Measurements from ENCODE around the gene SEMA4B.
"Not testable (repeated sequence)": the region's sequence is repeated elsewhere in the genome, so short reads cannot be mapped to it uniquely, and the experiment has no call there.

SEMA4B gene

DNA sequence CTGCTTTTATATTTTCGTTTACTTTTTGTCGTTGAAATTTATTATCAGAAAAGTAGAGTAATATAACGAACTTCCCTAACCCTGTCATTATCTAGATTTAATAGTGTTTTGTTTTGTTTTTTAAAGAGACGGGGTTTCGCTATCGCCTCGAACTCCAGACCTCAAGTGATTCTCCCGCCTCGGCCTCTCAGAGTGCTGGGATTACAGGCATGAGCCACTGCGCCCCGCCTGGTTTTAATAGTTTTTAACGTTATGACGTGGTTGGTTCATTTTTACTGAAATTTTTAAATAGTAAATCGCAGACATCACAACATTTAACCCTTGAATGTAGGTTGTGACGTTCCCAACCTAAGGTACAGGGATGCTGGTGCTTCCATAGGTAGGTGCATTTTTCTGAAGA lies 65.4 kb downstream of the SEMA4B start:
- H3K27me3 ChIP-seq (ENCODE audit: control insufficient read depth in 1 of 2, insufficient read depth in 2 of 2, low read length in 2 of 2), result no peaks in the 10 kb centered on the region
- peaks cover 8 to 14% of the 10 kb centered on the region in 2 donors for H3K36me3 ChIP-seq (ENCODE audit: control insufficient read depth in 2 of 2, insufficient read depth in 2 of 2, low read length in 2 of 2)
- H3K4me1 ChIP-seq (ENCODE audit: control insufficient read depth, insufficient read depth, low read length), result peaks cover 30% of the 10 kb centered on the region
- peak overlapping the region; percentile 92 to 95 for H3K4me3 ChIP-seq (ENCODE audit: low read length in 2 of 2)
- H3K27ac ChIP-seq (ENCODE audit: low read length), result peak overlapping the region; percentile 95
- no peaks in the 10 kb centered on the region for H3K9me3 ChIP-seq (ENCODE audit: control insufficient read depth in 2 of 2, low read length in 2 of 2)
- peak overlapping the region; percentile 94 to 97 for H3K9ac ChIP-seq (ENCODE audit: low read length in 2 of 2)

DNA sequence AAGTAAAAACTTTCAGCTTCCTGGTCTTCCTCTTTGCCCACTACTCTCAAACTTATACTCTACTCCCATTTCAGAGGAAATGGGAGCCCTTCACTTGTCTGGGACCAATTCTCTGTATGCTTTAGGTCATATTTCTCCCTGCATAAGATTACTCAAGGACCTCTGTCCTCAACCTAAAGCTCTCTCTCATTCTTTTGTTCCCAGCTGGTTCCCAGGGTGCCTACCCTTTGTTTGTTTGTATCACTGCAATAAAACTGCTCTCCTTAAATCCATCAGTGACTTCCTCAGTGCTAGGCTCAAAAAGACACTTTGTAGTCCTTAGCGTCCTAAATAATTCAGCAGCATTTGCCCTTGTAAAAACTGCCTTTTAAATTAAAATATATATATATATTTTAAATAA lies 67.3 kb downstream of the SEMA4B start:
- Histone ChIP-seq H3K27ac (ENCODE audit: low read length) (no peak overlapping the region), H3K27me3 (ENCODE audit: control insufficient read depth in 1 of 2, insufficient read depth in 2 of 2, low read length in 2 of 2) (no peaks in the 10 kb centered on the region), H3K36me3 (ENCODE audit: control insufficient read depth in 2 of 2, insufficient read depth in 2 of 2, low read length in 2 of 2) (peaks cover 18 to 26% of the 10 kb centered on the region in 2 donors), H3K9ac (ENCODE audit: low read length in 2 of 2) (no peak overlapping the region), H3K4me3 (ENCODE audit: low read length in 2 of 2) (no peak overlapping the region), H3K9me3 (ENCODE audit: control insufficient read depth in 2 of 2, low read length in 2 of 2) (no peaks in the 10 kb centered on the region), H3K4me1 (ENCODE audit: control insufficient read depth, insufficient read depth, low read length) (peaks cover 30% of the 10 kb centered on the region)

DNA sequence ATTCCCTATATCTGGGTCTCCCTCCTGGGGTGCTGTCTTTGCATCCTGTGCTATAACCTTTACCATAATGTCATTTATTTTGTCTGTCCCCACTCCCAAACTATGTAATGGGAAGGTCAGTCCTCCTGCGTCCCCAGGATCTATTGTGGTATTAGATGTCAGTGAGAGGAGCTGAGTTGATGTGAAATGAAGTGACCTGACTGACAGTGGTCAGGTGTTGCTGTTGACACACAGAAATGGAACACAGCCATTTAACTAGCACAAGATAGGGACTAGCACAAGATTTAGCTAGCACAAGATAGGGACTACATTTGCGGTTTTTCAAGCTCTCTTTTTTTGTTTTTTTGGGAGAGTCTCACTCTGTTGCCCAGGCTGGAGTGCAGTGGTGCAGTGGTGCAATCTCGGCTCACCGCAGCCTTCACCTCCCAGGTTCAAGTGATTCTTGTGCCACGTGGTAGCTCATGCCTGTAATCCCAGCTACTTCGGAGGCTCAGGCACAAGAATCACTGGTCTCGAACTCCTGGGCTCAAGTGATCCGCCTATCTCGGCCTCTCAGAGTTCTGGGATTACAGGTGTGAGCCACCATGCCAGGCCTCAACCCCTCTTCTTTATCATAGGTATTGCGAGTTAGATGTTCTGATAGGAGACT lies 69.5 kb downstream of the SEMA4B start:
- H3K4me1 ChIP-seq (ENCODE audit: control insufficient read depth, insufficient read depth, low read length), result peaks cover 21% of the 10 kb centered on the region
- H3K36me3 ChIP-seq (ENCODE audit: control insufficient read depth in 2 of 2, insufficient read depth in 2 of 2, low read length in 2 of 2), result peaks cover 21 to 29% of the 10 kb centered on the region in 2 donors

DNA sequence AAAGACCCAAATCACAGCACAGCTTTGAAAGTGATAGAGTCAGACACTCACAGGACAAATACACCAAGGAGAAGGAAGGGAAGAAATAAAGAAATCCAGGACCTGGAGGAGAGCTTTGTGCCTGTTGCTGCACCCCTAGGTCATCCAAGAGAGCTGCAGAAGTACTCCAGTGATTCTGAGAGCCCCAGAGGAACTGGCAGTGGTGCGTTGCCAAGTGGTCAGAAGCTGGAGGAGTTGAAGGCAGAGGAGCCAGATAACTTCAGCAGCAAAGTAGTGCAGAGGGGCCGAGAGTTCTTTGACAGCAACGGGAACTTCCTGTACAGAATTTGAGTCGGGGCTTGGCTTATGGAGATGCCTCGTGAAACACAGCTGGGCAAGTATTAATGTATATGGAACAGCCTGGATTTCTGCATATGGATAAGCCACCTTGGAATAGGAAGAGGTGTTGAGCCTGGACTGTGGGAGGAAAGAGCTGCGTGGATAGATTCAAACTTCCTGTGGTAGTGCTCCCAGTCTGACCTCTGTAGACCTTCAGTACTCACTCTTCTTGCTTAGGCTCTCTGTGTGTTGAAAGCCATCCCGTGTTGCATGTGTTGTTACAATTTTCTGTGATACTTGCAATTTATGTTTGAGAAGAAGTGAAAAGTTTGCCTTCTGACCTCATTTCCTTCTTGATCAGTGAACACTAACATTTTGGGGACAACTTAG lies 70.5 kb downstream of the SEMA4B start:
- H3K27me3 ChIP-seq (ENCODE audit: control insufficient read depth in 1 of 2, insufficient read depth in 2 of 2, low read length in 2 of 2), result no peaks in the 10 kb centered on the region
- H3K9ac ChIP-seq (ENCODE audit: low read length in 2 of 2), result no peak overlapping the region
- peaks cover 21 to 29% of the 10 kb centered on the region in 2 donors for H3K36me3 ChIP-seq (ENCODE audit: control insufficient read depth in 2 of 2, insufficient read depth in 2 of 2, low read length in 2 of 2)
- H3K9me3 ChIP-seq (ENCODE audit: control insufficient read depth in 2 of 2, low read length in 2 of 2), result no peaks in the 10 kb centered on the region
- no peak overlapping the region for H3K27ac ChIP-seq (ENCODE audit: low read length)
- H3K4me3 ChIP-seq (ENCODE audit: low read length in 2 of 2), result no peak overlapping the region
- peaks cover 19% of the 10 kb centered on the region for H3K4me1 ChIP-seq (ENCODE audit: control insufficient read depth, insufficient read depth, low read length)

More for the DNA sequence above, 69.5 kb downstream of the SEMA4B start:
- no peak overlapping the region for H3K9ac ChIP-seq (ENCODE audit: low read length in 2 of 2)
- H3K4me3 ChIP-seq (ENCODE audit: low read length in 2 of 2), result no peak overlapping the region
- no peak overlapping the region for H3K27ac ChIP-seq (ENCODE audit: low read length)
- no peaks in the 10 kb centered on the region for H3K9me3 ChIP-seq (ENCODE audit: control insufficient read depth in 2 of 2, low read length in 2 of 2)
- H3K27me3 ChIP-seq (ENCODE audit: control insufficient read depth in 1 of 2, insufficient read depth in 2 of 2, low read length in 2 of 2), result no peaks in the 10 kb centered on the region

DNA sequence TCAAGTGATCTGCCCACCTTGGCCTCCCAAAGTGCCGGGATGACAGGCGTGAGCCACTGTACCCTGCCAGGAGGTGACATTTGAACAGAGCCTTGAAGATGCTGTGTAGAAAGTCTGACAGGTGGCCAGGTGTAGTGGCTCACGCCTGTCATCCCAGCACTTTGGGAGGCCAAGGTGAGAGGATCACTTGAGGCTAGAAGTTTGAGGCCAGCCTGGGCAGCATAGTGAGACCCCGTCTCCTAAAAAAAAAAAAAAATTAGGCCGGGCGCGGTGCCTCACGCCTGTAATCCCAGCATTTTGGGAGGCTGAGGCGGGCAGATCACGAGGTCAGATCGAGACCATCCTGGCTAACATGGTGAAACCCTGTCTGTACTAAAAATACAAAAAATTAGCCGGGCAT lies 77.3 kb downstream of the SEMA4B start:
- not testable (repeated sequence) for H3K27ac ChIP-seq (ENCODE audit: low read length); H3K9me3 ChIP-seq (ENCODE audit: control insufficient read depth in 2 of 2, low read length in 2 of 2); H3K4me1 ChIP-seq (ENCODE audit: control insufficient read depth, insufficient read depth, low read length); H3K27me3 ChIP-seq (ENCODE audit: control insufficient read depth in 1 of 2, insufficient read depth in 2 of 2, low read length in 2 of 2); H3K9ac ChIP-seq (ENCODE audit: low read length in 2 of 2); H3K36me3 ChIP-seq (ENCODE audit: control insufficient read depth in 2 of 2, insufficient read depth in 2 of 2, low read length in 2 of 2); H3K4me3 ChIP-seq (ENCODE audit: low read length in 2 of 2)

All from stomach smooth muscle (tissue), 2 donors.